Measurements from ENCODE around the gene ORC6.

GRCh38 chr16:46731691-46732555, 42.5 kb downstream of the ORC6 start:
- TF ChIP-seq, protein P1, sequence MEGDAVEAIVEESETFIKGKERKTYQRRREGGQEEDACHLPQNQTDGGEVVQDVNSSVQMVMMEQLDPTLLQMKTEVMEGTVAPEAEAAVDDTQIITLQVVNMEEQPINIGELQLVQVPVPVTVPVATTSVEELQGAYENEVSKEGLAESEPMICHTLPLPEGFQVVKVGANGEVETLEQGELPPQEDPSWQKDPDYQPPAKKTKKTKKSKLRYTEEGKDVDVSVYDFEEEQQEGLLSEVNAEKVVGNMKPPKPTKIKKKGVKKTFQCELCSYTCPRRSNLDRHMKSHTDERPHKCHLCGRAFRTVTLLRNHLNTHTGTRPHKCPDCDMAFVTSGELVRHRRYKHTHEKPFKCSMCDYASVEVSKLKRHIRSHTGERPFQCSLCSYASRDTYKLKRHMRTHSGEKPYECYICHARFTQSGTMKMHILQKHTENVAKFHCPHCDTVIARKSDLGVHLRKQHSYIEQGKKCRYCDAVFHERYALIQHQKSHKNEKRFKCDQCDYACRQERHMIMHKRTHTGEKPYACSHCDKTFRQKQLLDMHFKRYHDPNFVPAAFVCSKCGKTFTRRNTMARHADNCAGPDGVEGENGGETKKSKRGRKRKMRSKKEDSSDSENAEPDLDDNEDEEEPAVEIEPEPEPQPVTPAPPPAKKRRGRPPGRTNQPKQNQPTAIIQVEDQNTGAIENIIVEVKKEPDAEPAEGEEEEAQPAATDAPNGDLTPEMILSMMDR (IDR thresholded peaks at IDR 0.05; ENCODE audit: low read length) = no peak
- TF ChIP-seq EZH2 (IDR thresholded peaks at IDR 0.05; ENCODE audit: borderline replicate concordance, low read length) = no peak

Measured in OCI-LY1 (cell line).